ENCODE results near the gene INAVA. TPM values are rescaled to one million over a fixed set of nuclear protein-coding genes. Genes with fewer than 3 reads are reported as not detected.

Gene INAVA
- total and polyA plus RNA-seq, 9 of the 15 experiments (the other 6 are each of a cell fraction or from before 2014, with no cell fraction given), result 0.09 TPM; not detected in 8

DNA sequence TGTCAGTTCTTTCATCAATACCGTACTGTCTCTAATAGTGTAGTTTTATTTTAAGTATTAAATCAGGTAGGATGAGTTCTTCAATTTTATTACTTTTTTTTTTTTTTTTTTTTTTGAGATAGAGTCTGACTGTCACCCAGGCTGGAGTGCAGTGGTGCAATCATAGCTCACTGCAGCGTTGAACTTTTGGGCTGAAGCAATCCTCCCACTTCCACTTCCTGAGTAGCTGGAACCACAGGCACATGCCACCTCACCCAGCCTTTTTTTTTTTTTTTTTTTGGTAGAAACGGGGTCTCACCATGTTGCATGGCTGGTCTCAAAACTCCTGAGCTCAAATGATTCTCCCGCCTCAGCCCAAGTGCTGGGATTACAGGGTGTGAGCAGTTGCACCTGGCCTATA, 44.3 kb downstream of the INAVA start:
- no peaks in the 10 kb centered on the region for H3K4me1 ChIP-seq (replicated peaks in 1 of 2; ENCODE audit: control insufficient read depth in 2 of 2, insufficient read depth in 2 of 2, low read length in 2 of 2)
- no peak overlapping the region for H3K9ac ChIP-seq (ENCODE audit: insufficient read depth in 1 of 2, low read depth in 2 of 2, low read length in 2 of 2)
- DNase-seq (ENCODE audit: extremely low read depth in 1 of 4, low spot score in 3 of 4) (no peak), ATAC-seq (no peak), FAIRE-seq (no peak)
- H3K27me3 ChIP-seq (ENCODE audit: control insufficient read depth in 2 of 2, insufficient read depth in 2 of 2, low read length in 2 of 2), result peaks cover 21 to 41% of the 10 kb centered on the region in 2 experiments
- no peak overlapping the region for H2AFZ ChIP-seq (ENCODE audit: low read depth, low read length)
- CTCF ChIA-PET (ENCODE audit: low intra/inter-chr PET ratio), result interaction anchor here (0.6 kb wide), 1 partner anchor 34 kb away, joined by 3 read pairs; no protein-coding TSS in a partner anchor
- TF ChIP-seq ELF4 (CRISPR knock-in tag; IDR thresholded peaks at IDR 0.05) (no peak), ASH1L (IDR thresholded peaks at IDR 0.05; ENCODE audit: borderline replicate concordance, low read depth, partially characterized antibody) (no peak), RBBP5 (IDR thresholded peaks at IDR 0.05; ENCODE audit: borderline replicate concordance, insufficient read depth, low read length, poor library complexity, severe bottlenecking) (no peak)
- no peak overlapping the region for H3K27ac ChIP-seq (ENCODE audit: extremely low read depth, low read depth, low read length)
- in situ Hi-C loops (cut with MboI) (no loop called here), intact Hi-C loops (cut with micrococcal nuclease) (no loop called here)
- no peak overlapping the region for H3K4me2 ChIP-seq (ENCODE audit: insufficient read depth, low read length)
- BruUV-seq (replicated peaks), result no TSS peak
- POLR2A ChIA-PET, result interaction anchor here (0.7 kb wide), 2 partner anchors 8 to 11 kb away, joined by 3 read pairs; no protein-coding TSS in a partner anchor
- H3K9me1 ChIP-seq (ENCODE audit: control insufficient read depth, insufficient read depth, low read length), result no peaks in the 10 kb centered on the region
- 2% methylated on average over 4 of the region's 4 CpGs for WGBS (ENCODE audit: insufficient coverage, low coverage, missing lambda C conversion rate)
- H4K20me1 ChIP-seq (replicated peaks; ENCODE audit: control insufficient read depth, insufficient read depth, low read length), result no peaks in the 10 kb centered on the region
- H3K36me3 ChIP-seq (ENCODE audit: control insufficient read depth, insufficient read depth, low read length), result no peaks in the 10 kb centered on the region
- H3K9me3 ChIP-seq (replicated peaks; ENCODE audit: control insufficient read depth, insufficient read depth, low read depth, low read length), result no peaks in the 10 kb centered on the region
- H3K4me3 ChIP-seq, result no peak overlapping the region
- H3K79me2 ChIP-seq (ENCODE audit: control insufficient read depth, insufficient read depth, low read length), result no peaks in the 10 kb centered on the region

DNA sequence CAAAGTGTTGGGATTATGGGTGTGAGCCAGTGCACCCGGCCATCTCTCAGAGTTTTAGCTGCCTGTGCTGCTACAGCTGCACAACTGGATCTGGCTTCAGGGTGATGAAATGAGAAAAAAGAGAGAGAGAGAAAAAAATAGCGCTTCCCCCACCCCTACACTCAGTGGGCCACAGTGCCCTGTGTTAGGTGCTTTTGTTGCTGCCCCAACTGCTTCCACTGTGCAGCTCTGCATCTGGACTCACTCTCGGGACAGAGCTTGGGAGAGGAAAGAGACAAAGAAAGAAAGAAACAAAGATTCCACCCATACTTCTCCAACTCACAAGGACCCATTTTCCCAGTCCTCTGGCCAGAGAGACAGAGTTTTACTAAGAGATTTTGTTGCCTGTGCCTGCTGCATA, 50.4 kb downstream of the INAVA start:
- no peaks in the 10 kb centered on the region for H3K36me3 ChIP-seq (ENCODE audit: control insufficient read depth, insufficient read depth, low read length)
- no peaks in the 10 kb centered on the region for H4K20me1 ChIP-seq (replicated peaks; ENCODE audit: control insufficient read depth, insufficient read depth, low read length)
- H3K27me3 ChIP-seq (ENCODE audit: control insufficient read depth in 2 of 2, insufficient read depth in 2 of 2, low read length in 2 of 2), result peaks cover 9 to 29% of the 10 kb centered on the region in 2 experiments
- no peak overlapping the region for H3K4me3 ChIP-seq
- ATAC-seq (no peak), DNase-seq (ENCODE audit: extremely low read depth in 1 of 4, low spot score in 3 of 4) (no peak), FAIRE-seq (no peak)
- no peak overlapping the region for H3K9ac ChIP-seq (ENCODE audit: insufficient read depth in 1 of 2, low read depth in 2 of 2, low read length in 2 of 2)
- WGBS (ENCODE audit: insufficient coverage, low coverage, missing lambda C conversion rate), result 0% methylated on average over 3 of the region's 3 CpGs
- ChIA-PET POLR2A (interaction anchor here (0.9 to 1.7 kb wide), 4 partner anchors 9 to 13 kb away, joined by 3 to 5 read pairs (median 4); no protein-coding TSS in a partner anchor), CTCF (ENCODE audit: low intra/inter-chr PET ratio) (no interaction called here)
- no peaks in the 10 kb centered on the region for H3K9me1 ChIP-seq (ENCODE audit: control insufficient read depth, insufficient read depth, low read length)
- no peak overlapping the region for H3K4me2 ChIP-seq (ENCODE audit: insufficient read depth, low read length)
- H3K79me2 ChIP-seq (ENCODE audit: control insufficient read depth, insufficient read depth, low read length), result no peaks in the 10 kb centered on the region
- H3K27ac ChIP-seq (ENCODE audit: extremely low read depth, low read depth, low read length), result no peak overlapping the region
- H3K9me3 ChIP-seq (replicated peaks; ENCODE audit: control insufficient read depth, insufficient read depth, low read depth, low read length), result no peaks in the 10 kb centered on the region; the same call in none of the 2 replicates
- TF ChIP-seq FOXA1 (IDR thresholded peaks at IDR 0.05; ENCODE audit: borderline replicate concordance) (no peak), TRIM28 (IDR thresholded peaks at IDR 0.05) (no peak), ZNF24 (IDR thresholded peaks at IDR 0.05) (no peak), TEAD1 (CRISPR knock-in tag; IDR thresholded peaks at IDR 0.05) (no peak), BDP1 (IDR thresholded peaks at IDR 0.05; ENCODE audit: insufficient read depth, insufficient read length) (no peak), ZNF175 (CRISPR knock-in tag; IDR thresholded peaks at IDR 0.05; ENCODE audit: low read depth) (no peak), SMARCE1 (IDR thresholded peaks at IDR 0.05) (no peak), PYGO2 (tag; IDR thresholded peaks at IDR 0.05) (no peak), BRD9 (IDR thresholded peaks at IDR 0.05; ENCODE audit: low read depth, partially characterized antibody) (no peak), TARDBP (IDR thresholded peaks at IDR 0.05) (no peak), ZBTB17 (CRISPR knock-in tag; IDR thresholded peaks at IDR 0.05) (no peak)
- TF ChIP-seq, protein P1, sequence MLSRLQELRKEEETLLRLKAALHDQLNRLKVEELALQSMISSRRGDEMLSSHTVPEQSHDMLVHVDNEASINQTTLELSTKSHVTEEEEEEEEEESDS (CRISPR knock-in tag; IDR thresholded peaks at IDR 0.05), result no peak
- no peaks in the 10 kb centered on the region for H3K4me1 ChIP-seq (replicated peaks in 1 of 2; ENCODE audit: control insufficient read depth in 2 of 2, insufficient read depth in 2 of 2, low read length in 2 of 2)
- intact Hi-C loops (cut with micrococcal nuclease), result no loop called here
- BruUV-seq (replicated peaks), result no TSS peak
- H2AFZ ChIP-seq (ENCODE audit: low read depth, low read length), result no peak overlapping the region
- in situ Hi-C loops (cut with MboI), result no loop called here
